KMS-11 (cell line): ENCODE measurements around the gene PSPC1.

Experiments
- H2AFZ ChIP-seq: fragments of 200-600 bp; sonication (generic); 2 replicates; pipeline ENCODE4 v1.6.1; 2016; ENCODE audit warnings: antibody characterized with exemption, mixed run types, low read depth
- H3K27ac ChIP-seq: fragments of 200-600 bp; sonication (generic); 2 replicates; pipeline ENCODE4 v1.6.1; 2016; ENCODE audit warnings: mild to moderate bottlenecking, mixed run types
- H3K27me3 ChIP-seq: fragments of 200-600 bp; sonication (generic); 2 replicates; pipeline ENCODE4 v1.6.1; 2017; ENCODE audit warnings: mild to moderate bottlenecking, low read depth, mixed run types, moderate library complexity; ENCODE audit not compliant: insufficient read depth
- H3K36me3 ChIP-seq: fragments of 200-600 bp; sonication (generic); 2 replicates; pipeline ENCODE4 v1.6.1; 2017; ENCODE audit warnings: mild to moderate bottlenecking, mixed run types; ENCODE audit not compliant: insufficient read depth
- H3K4me1 ChIP-seq: fragments of 200-600 bp; sonication (generic); 2 replicates; pipeline ENCODE4 v1.6.1; 2016; ENCODE audit warnings: mild to moderate bottlenecking, low read depth, mixed run types; ENCODE audit not compliant: poor library complexity, severe bottlenecking
- H3K4me2 ChIP-seq: fragments of 200-600 bp; sonication (generic); 2 replicates; pipeline ENCODE4 v1.7.0; 2016; ENCODE audit warnings: mild to moderate bottlenecking, mixed run types
- H3K4me3 ChIP-seq: fragments of 200-600 bp; sonication (generic); IDR thresholded peaks from 2 replicates; pipeline ENCODE4 v1.6.1; 2017; ENCODE audit warnings: low read depth, low read length, mixed read lengths; ENCODE audit not compliant: insufficient read depth
- H3K79me2 ChIP-seq: fragments of 200-600 bp; sonication (generic); 2 replicates; pipeline ENCODE4 v1.6.1; 2016; ENCODE audit warnings: low read depth, mixed run types; ENCODE audit not compliant: insufficient read depth
- H3K9ac ChIP-seq: fragments of 200-600 bp; sonication (generic); 2 replicates; pipeline ENCODE4 v1.6.1; 2016; ENCODE audit warnings: mild to moderate bottlenecking, mixed run types
- H4K20me1 ChIP-seq: fragments of 200-600 bp; sonication (generic); 2 replicates; pipeline ENCODE4 v1.6.1; 2016; ENCODE audit warnings: mild to moderate bottlenecking, mixed run types; ENCODE audit not compliant: insufficient read depth
- CTCF ChIP-seq: fragments of 200-600 bp; sonication (generic); conservative IDR thresholded peaks from 2 replicates; pipeline ENCODE4 v1.6.1; 2017; ENCODE audit warnings: low read depth, mild to moderate bottlenecking, antibody characterized with exemption, low read length, moderate library complexity, mixed read lengths

The PSPC1 gene

GRCh38 chr13:19766591-19766990 is 16.2 kb downstream of the PSPC1 start:
- no peaks in the 10 kb centered on the region; the same call in 1 of the 2 replicates for H4K20me1 ChIP-seq

GRCh38 chr13:19764237-19764636 is 18.5 kb downstream of the PSPC1 start:
- Histone ChIP-seq H3K9ac (no peak overlapping the region), H3K27ac (no peak overlapping the region), H3K27me3 (no peaks in the 10 kb centered on the region), H3K4me2 (no peak overlapping the region), H3K4me3 (no peak overlapping the region), H3K79me2 (peaks cover 94% of the 10 kb centered on the region), H3K4me1 (no peaks in the 10 kb centered on the region), H4K20me1 (no peaks in the 10 kb centered on the region; the same call in 1 of the 2 replicates), H3K36me3 (no peaks in the 10 kb centered on the region), H2AFZ (no peak overlapping the region)
- TF ChIP-seq CTCF: no peak

More at GRCh38 chr13:19766591-19766990, 16.2 kb downstream of the PSPC1 start:
- Histone ChIP-seq H3K9ac (no peak overlapping the region), H2AFZ (no peak overlapping the region), H3K27me3 (no peaks in the 10 kb centered on the region), H3K79me2 (peaks cover 90% of the 10 kb centered on the region), H3K4me3 (no peak overlapping the region), H3K27ac (no peak overlapping the region), H3K36me3 (no peaks in the 10 kb centered on the region), H3K4me1 (no peaks in the 10 kb centered on the region), H3K4me2 (no peak overlapping the region)
- no peak for TF ChIP-seq CTCF

GRCh38 chr13:19763618-19764017 is 19.1 kb downstream of the PSPC1 start:
- peaks cover 4% of the 10 kb centered on the region; the same call in 1 of the 2 replicates for H3K36me3 ChIP-seq

GRCh38 chr13:19759669-19760068 is 23.1 kb downstream of the PSPC1 start:
- H3K9ac ChIP-seq: no peak overlapping the region
- no peak overlapping the region for H3K27ac ChIP-seq
- peaks cover 88% of the 10 kb centered on the region for H3K79me2 ChIP-seq
- no peak overlapping the region for H3K4me3 ChIP-seq
- H3K4me2 ChIP-seq: no peak overlapping the region
- H3K36me3 ChIP-seq: peaks cover 4% of the 10 kb centered on the region; the same call in 1 of the 2 replicates
- no peaks in the 10 kb centered on the region for H4K20me1 ChIP-seq
- no peaks in the 10 kb centered on the region for H3K27me3 ChIP-seq
- no peaks in the 10 kb centered on the region for H3K4me1 ChIP-seq
- TF ChIP-seq CTCF: no peak
- H2AFZ ChIP-seq: no peak overlapping the region

More at GRCh38 chr13:19763618-19764017, 19.1 kb downstream of the PSPC1 start:
- Histone ChIP-seq H3K4me2 (no peak overlapping the region), H2AFZ (no peak overlapping the region), H3K27ac (no peak overlapping the region), H4K20me1 (no peaks in the 10 kb centered on the region; the same call in 1 of the 2 replicates), H3K4me1 (no peaks in the 10 kb centered on the region), H3K4me3 (no peak overlapping the region), H3K79me2 (peaks cover 95% of the 10 kb centered on the region), H3K27me3 (no peaks in the 10 kb centered on the region), H3K9ac (no peak overlapping the region)
- no peak for TF ChIP-seq CTCF
